ENCODE data around the gene HK1.
"Not testable (repeated sequence)": the region's sequence is repeated elsewhere in the genome, so short reads cannot be mapped to it uniquely, and the experiment has no call there.

The HK1 gene

DNA sequence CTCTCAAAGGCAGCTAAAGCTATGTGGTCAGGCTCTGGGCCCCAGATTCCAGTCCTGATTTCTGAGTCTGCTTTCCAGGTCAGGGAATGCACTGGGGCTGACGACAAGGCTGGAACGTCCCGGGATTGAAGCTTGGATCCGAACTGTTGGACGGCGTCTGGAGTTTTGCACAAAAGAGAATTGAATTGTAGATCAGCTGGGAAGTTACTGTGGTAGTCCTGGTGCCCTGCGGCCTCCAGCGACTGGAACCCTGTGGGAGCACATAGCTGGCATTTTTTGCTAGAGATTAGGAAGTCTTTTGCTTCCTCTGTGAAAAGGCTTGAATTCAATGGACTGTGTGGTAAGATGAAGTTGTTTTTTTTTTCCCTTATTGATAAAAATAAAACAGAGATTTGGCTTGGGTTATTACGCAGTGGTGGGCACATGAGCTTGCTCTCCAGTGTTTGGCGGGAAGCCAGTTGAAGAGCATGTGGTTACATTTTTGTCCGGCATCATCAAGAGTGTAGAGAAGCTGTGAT, at the start of gene HK1:
Gene HK1, plus strand, starts transcription at position 51 of the 518 bp plus-strand sequence.
- no peak for DNase-seq (ENCODE audit: low spot score)

DNA sequence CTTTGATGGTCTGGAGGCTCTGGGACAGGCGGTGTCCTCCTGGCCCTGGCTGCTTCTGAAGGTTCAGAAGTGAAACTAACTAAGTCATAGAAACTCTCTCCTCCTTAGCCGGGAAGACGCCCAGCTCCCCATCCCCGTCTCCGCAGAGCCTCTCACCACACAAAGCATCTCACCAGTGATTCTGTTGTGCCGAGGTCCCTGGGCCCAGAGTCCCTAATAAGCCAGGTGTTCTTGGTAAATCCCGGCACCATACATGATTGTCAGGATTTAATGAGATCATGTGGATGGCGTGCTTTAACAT, 48.7 kb upstream of the HK1 start:
- DNase-seq (ENCODE audit: low spot score) = no peak

DNA sequence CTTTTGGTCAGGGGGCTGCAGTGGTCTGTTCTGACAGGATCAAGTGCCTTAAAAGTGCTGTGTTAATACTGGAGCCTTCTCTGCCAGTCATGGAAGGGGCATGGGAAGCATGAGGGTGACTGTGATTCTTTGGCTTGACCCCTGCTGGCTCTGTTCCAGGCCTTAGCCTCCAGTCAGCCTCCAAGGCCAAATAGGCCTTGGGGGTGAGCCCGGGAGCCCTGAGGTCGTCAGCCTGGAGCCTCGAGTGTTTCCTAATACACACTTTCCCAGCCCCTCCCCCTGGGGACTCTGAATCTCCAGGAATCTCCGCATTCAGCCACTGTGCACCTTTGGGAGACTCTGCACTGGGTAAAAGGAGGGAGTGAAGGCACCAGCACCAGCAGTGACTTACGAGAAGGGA, 48.2 kb upstream of the HK1 start:
- no peak for DNase-seq (ENCODE audit: low spot score)

DNA sequence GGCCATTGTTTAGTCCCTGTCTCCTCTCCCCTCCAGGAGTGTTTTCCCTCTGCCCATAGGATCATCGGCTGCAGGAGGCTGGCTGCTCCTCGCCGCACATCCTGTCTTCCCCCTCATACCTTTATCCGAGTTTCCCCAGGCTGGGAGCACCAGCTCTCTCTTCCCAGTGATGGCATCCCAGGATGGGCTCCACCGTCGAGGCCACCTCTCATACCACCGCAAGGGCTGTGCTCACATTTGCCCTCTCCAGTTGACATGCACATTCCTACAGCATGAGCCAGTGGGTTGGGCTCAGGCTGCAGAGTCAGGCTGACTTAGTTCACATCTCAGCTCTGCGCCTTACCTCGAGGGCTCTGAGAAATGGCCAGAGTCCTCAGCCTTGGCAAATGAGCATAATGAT, 46.0 kb upstream of the HK1 start:
- peak; percentile 89 for DNase-seq (ENCODE audit: low spot score)

DNA sequence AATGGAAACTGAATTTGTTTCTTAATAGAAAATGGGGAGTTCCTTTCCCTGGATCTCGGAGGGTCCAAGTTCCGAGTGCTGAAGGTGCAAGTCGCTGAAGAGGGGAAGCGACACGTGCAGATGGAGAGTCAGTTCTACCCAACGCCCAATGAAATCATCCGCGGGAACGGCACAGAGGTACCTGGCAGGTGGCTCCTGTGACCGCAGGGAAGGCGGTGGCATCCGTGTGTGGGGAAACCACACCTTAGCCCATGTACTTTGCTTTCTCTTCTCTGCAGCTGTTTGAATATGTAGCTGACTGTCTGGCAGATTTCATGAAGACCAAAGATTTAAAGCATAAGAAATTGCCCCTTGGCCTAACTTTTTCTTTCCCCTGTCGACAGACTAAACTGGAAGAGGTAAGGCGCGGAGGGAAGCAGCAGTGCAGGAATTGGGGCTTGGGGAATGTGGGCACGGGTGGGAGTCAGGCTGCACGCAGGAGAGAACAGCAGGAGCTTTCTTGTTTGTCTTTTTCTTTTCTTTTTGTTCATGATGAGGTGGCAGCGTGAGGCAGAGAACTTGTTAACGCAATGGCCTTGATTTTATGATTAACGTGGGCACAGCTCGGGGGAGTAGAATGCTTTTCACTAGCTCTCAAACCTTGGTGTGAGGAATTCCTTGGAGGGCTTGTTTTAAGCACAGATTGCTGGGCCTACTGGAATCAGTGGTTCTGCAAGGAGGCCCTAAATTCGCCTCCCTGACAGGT, 45.4 kb upstream of the HK1 start:
- DNase-seq (ENCODE audit: low spot score) = no peak

DNA sequence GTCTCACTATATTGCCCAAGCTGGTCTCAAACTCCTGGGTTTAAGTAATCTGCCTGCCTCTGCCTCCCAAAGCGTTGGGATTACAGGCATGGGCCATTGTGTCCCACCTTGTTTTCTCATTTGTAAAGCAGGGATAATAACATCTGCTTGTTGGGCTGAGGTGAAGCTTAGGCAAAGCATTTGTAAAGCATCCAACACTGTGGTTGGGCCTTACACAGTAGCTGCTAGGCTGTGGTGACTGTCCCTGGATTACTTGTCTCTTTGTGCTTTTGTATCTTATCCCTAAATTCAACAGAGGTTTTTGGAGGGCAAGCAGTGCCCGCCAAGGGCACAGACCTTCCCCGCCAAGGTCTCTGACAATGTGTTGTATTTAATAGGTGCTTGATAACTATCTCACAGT, 43.8 kb upstream of the HK1 start:
- no peak for DNase-seq (ENCODE audit: low spot score)

DNA sequence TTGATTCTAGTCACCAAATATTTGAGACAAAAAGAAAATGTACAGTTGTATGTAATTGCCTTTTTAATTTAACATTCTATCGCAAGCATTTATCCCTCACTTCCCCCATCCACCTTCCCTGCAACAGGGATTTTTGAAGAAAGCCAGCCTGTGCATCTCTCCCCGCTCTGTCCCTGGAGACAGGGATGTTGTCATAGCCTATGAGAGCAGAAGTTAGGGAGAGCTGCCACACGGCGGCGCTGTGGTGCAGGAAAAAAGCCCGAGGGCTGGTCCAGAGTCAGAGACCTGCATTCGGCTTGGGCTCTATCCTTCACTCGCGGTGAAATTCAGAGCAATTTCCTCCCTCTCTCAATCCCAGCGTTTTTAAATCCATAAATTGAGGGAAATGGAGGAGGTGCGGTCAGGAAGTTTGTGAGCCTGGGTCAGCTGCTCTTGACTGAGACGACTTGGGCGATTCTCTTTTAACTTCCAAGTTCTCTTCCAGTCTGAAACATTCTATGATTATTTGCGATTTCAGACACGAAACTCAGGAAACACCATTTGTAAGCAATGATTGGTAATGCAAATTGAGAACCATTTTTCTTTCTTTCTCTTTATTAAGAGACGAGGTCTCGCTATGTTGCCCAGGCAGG, 40.7 kb upstream of the HK1 start:
- DNase-seq (ENCODE audit: low spot score) = peak; percentile 86

DNA sequence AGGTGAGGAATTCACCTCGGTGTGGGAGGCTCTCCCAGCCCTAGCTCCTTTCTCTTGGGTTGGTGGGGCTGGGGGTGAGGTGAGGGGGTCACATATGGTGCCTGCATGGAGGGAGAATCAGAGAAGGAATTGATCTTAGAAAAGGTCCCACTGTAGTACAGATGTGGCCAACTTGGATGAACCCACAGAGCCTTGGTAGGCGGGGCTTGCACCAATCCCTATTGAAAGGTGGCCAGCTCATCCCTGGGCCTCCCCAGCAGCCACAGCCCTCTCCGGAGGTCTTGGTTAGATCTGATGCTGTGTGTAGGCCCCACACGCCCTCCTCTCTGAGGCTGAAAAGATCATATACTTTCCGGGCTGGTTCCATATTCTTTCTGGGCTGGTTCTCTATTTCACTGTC, 39.2 kb upstream of the HK1 start:
- DNase-seq (ENCODE audit: low spot score) = no peak

DNA sequence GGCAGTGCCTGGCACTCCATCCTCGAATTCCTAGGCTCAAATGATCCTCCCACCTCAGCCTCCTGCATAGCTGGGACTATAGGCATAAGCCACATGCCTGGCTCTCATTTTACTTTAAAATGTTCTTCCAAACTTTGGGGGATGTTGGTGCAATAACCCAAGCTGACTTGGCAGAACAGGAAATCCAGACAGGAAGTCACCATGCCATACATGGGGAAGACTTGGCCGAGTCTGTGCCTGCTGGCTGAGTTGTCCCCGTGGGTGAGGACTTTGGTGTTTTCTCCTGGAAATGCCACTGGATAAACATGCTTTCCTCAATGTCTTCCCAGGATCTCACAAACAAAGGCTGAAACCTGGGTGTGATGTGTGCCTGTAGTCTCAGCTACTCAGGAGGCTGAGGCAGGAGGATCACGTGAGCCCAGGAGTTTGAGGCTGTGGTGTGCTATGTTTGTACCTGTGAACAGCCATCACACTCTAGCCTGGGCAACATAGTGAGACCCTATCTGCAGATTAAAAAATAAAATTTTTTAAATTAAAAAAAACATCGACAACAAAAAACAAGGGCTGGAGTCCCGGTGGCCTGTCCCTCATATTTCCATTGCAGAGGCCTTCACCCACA, 38.4 kb upstream of the HK1 start:
- peak; percentile 65 for DNase-seq (ENCODE audit: low spot score)

DNA sequence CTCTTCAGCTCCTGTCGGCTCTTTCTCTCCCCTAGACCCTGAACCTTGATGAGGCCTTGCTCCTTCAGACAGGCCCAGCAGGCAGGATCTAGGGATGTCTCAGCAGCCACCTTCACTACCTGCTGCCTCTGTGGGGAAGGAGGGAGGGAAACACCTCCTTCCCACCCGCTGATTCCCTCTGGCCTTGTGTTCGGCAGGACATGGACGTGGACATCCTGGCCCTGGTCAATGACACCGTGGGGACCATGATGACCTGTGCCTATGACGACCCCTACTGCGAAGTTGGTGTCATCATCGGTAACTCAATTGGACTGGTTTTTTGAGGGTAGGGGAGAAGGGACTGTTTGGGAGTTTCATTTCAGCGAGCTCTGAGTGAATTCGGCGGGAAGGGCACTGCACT, 37.8 kb upstream of the HK1 start:
- DNase-seq (ENCODE audit: low spot score) = no peak

DNA sequence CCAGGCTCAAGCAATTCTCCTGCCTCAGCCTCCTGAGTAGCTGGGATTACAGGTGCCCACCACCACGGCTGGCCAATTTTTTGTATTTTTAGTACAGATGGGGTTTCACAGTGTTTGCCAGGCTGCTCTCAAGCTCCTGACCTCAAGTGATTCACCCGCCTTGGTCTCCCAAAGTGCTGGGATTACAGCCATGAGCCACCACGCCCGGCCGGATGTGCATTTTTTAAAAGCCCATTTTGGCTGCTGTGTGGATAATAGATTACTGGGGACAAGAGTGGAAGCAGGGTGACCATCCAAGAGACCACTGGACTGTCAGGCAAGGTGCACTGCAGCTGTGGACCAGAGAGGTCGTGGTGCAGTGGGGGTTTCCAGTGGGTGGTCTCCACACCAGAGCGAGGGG, 36.7 kb upstream of the HK1 start:
- DNase-seq (ENCODE audit: low spot score) = peak; percentile 39

- no peak for DNase-seq (ENCODE audit: low spot score)
Measured at GRCh38 chr10:69242040-69242851, 36.0 kb upstream of the HK1 start.

- no peak for DNase-seq (ENCODE audit: low spot score)
Measured at GRCh38 chr10:69242852-69243212, 35.5 kb upstream of the HK1 start.

- DNase-seq (ENCODE audit: low spot score) = no peak
Measured at GRCh38 chr10:69243817-69244216, 34.5 kb upstream of the HK1 start.

DNA sequence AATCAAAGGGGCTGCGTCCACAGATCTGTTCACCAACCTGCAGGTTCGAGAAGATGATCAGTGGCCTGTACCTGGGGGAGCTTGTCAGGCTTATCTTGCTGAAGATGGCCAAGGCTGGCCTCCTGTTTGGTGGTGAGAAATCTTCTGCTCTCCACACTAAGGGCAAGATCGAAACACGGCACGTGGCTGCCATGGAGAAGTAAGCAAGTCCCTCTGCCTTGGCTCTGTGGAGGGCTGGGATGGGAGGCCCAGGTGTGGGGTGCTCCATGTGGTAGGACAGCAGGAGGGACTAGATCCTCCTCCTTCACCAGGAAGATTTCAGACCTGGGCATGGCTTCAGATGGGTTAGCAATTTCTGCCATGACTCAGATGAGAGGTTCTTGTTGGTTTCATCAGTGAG, 32.3 kb upstream of the HK1 start:
- no peak for DNase-seq (ENCODE audit: low spot score)

- no peak for DNase-seq (ENCODE audit: low spot score)
Measured at GRCh38 chr10:69246581-69247312, 31.5 kb upstream of the HK1 start.

GRCh38 chr10:69247313-69247710, 31.0 kb upstream of the HK1 start:
- DNase-seq (ENCODE audit: low spot score) = no peak

GRCh38 chr10:69248117-69248730, 30.1 kb upstream of the HK1 start:
- no peak for DNase-seq (ENCODE audit: low spot score)

GRCh38 chr10:69250041-69250440, 28.3 kb upstream of the HK1 start:
- DNase-seq (ENCODE audit: low spot score) = no peak

DNA sequence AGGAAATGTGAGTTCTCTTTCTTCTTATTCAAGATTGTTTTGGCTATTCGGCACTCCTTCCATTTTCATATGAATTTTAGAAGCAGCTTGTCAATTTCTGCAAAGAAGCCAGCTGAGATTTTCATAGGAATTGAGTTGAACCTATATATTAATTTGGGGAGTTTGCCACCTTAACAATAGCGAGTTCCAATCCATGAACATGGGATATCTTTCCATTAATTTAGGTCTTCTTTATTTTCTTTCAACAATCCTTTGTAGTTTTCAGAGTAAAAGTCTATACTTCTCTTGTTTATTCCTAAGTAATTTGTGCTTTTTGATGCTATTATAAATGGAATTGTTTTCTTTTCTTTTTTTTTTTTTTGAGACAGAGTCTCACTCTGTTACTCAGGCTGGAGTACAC, 26.9 kb upstream of the HK1 start:
- DNase-seq (ENCODE audit: low spot score) = not testable (repeated sequence)

GRCh38 chr10:69253171-69253570, 25.1 kb upstream of the HK1 start:
- no peak for DNase-seq (ENCODE audit: low spot score)

- DNase-seq (ENCODE audit: low spot score) = no peak
Measured at GRCh38 chr10:69254877-69255276, 23.4 kb upstream of the HK1 start.

Measured in AG08395 (cell line).